ENCODE data around the gene HMG20A. TPM values are rescaled to one million over a fixed set of nuclear protein-coding genes. Genes with fewer than 3 reads are reported as not detected.

HMG20A gene
- total RNA-seq, 1 experiment from 2014 or later = 60.2 TPM

DNA sequence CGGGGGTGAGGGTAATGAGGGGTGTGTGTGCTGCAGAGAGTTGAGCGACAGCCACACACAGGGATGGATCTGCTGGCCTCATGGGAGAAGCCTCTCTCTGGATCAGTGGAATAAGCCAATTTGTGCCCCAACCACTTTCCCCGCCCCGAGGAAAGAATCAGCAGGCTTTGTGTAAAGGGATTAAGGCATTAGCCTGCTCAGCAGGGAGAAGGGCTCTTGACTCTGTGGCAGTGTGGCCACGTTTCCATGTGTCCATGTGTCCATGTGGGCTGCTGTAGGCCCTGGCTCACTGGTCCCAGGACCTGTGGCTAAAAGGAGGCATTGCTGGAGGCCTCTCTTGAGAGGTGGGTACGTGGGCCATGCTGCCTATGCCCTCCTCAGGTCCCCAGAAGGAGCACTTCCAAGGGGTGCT, 104.7 kb downstream of the HMG20A start:
- Mint-ChIP-seq H3K4me1 (peaks cover 47% of the 10 kb centered on the region in 2 experiments), H3K36me3 (ENCODE audit: insufficient read depth in 1 of 3, low read depth in 3 of 3) (peaks cover 0 to 12% (median 0%) of the 10 kb centered on the region in 3 experiments; a peak in 1 of 7 replicates), H3K4me3 (no peak overlapping the region), H3K27ac (peak overlapping the region; percentile 17 to 53 (median 49); a peak in 4 of 7 replicates), H3K27me3 (ENCODE audit: low read depth) (no peaks in the 10 kb centered on the region; the same call in 1 of the 2 replicates), H3K9me3 (peaks cover 0 to 2% of the 10 kb centered on the region in 2 experiments; a peak in 1 of 5 replicates)
- Histone ChIP-seq H3K9ac (ENCODE audit: extremely low read depth, insufficient read length, low read length) (no peak overlapping the region), H3T11ph (ENCODE audit: low read length) (no peak overlapping the region), H3K4me1 (ENCODE audit: insufficient read depth, low read length) (no peaks in the 10 kb centered on the region; the same call in 1 of the 2 replicates), H4K5ac (ENCODE audit: insufficient read length, low read depth, low read length) (no peak overlapping the region), H2AFZ (ENCODE audit: low read length) (no peak overlapping the region), H3K23ac (ENCODE audit: insufficient read length, low read depth, low read length) (no peak overlapping the region), H3K79me2 (ENCODE audit: insufficient read depth, low read length) (no peaks in the 10 kb centered on the region), H3K27me3 (ENCODE audit: insufficient read depth, low read length) (no peaks in the 10 kb centered on the region), H2AK5ac (ENCODE audit: insufficient read length, low read length) (no peak overlapping the region), H2BK120ac (ENCODE audit: low read depth, low read length, poor library complexity, severe bottlenecking) (no peak overlapping the region), H3K4me2 (ENCODE audit: insufficient read depth, insufficient read length, low read length) (no peak overlapping the region), H2BK5ac (ENCODE audit: insufficient read length, low read length) (no peak overlapping the region), H2BK12ac (ENCODE audit: insufficient read length, low read depth, low read length) (no peak overlapping the region), H4K91ac (ENCODE audit: insufficient read length, low read depth, low read length) (no peak overlapping the region), H3K79me1 (ENCODE audit: insufficient read depth, low read depth, low read length, poor library complexity, severe bottlenecking) (no peaks in the 10 kb centered on the region), H4K20me1 (ENCODE audit: control insufficient read depth, insufficient read depth, insufficient read length) (no peaks in the 10 kb centered on the region), H3K18ac (ENCODE audit: insufficient read length, low read depth, low read length) (no peak overlapping the region), H2BK20ac (ENCODE audit: low read depth, low read length, poor library complexity, severe bottlenecking) (no peak overlapping the region), H4K8ac (replicated peaks; ENCODE audit: insufficient read length, low read depth, low read length) (no peak overlapping the region), H3K14ac (ENCODE audit: insufficient read depth, low read length) (no peak overlapping the region), H3K27ac (ENCODE audit: insufficient read length, low read depth, low read length) (no peak overlapping the region), H3K56ac (ENCODE audit: insufficient read length, low read depth, low read length) (no peak overlapping the region), H3K9me3 (ENCODE audit: control insufficient read depth, low read depth, low read length) (no peaks in the 10 kb centered on the region), H2BK15ac (ENCODE audit: low read depth, low read length) (no peak overlapping the region), H3K4ac (ENCODE audit: low read depth, low read length) (no peak overlapping the region), H3K23me2 (ENCODE audit: insufficient read length, low read depth, low read length, poor library complexity, severe bottlenecking) (no peaks in the 10 kb centered on the region)
- no peak for DNase-seq
- TF ChIP-seq CTCF (conservative IDR thresholded peaks at IDR 0.05) = no peak
- WGBS (ENCODE audit: extremely low coverage, insufficient read length, low lambda C conversion rate) = no CpG with 5 or more reads among the region's 6 CpGs

All from H9 (cell line).